ENCODE results near the gene MINDY3.

- no peak for TF ChIP-seq CTCF (IDR thresholded peaks at IDR 0.05; ENCODE audit: low read depth, low read length, missing input control)
- TF ChIP-seq TAF1 (conservative IDR thresholded peaks at IDR 0.05): no peak
- TF ChIP-seq SP1 (IDR thresholded peaks at IDR 0.05): no peak
- TF ChIP-seq RAD21 (IDR thresholded peaks at IDR 0.05): no peak
- no peak for TF ChIP-seq ATF3 (IDR thresholded peaks at IDR 0.05)
- no peak for TF ChIP-seq REST (IDR thresholded peaks at IDR 0.05)
- no peak for TF ChIP-seq JUND (IDR thresholded peaks at IDR 0.05)
- no peak for TF ChIP-seq GABPA (IDR thresholded peaks at IDR 0.05 in 1 of 2, conservative IDR thresholded peaks at IDR 0.05 in 1 of 2)
- TF ChIP-seq ZBTB33 (IDR thresholded peaks at IDR 0.05): no peak
- no peak for TF ChIP-seq YY1 (IDR thresholded peaks at IDR 0.05)
- TF ChIP-seq MAX (IDR thresholded peaks at IDR 0.05): no peak
- TF ChIP-seq EGR1 (IDR thresholded peaks at IDR 0.05; ENCODE audit: low read depth in 2 of 2): no peak
- TF ChIP-seq NR2F2 (IDR thresholded peaks at IDR 0.05): no peak
Measured at GRCh38 chr10:15781381-15781960, 78.8 kb downstream of the MINDY3 start.
